ENCODE measurements around the gene UCHL1.
"Not testable (repeated sequence)": the region's sequence is repeated elsewhere in the genome, so short reads cannot be mapped to it uniquely, and the experiment has no call there.

UCHL1 gene

GRCh38 chr4:41290479-41290878, 33.8 kb downstream of the UCHL1 start:
- no peak for DNase-seq (ENCODE audit: low read depth)

- no peak for DNase-seq (ENCODE audit: low read depth)
These were observed 37.8 kb downstream of the UCHL1 start for GRCh38 chr4:41294445-41295062.

DNA sequence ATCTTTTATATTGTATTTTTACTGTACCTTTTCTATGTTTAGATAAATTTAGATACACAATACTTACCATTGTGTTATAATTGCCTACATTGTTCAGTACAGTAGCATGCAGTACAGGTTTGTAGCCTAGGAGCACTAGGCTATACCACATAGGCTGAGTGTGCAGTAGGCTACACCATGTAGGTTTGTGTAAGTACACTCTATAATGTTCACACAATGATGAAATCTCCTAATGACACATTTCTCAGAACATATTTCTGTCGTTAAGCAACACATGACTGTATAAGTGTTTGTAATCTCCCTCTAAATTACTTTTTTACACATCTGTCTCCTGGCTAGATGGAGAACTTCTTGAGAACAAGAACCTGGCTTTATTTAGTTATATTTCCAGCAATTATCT, 40.3 kb downstream of the UCHL1 start:
- no peak for DNase-seq (ENCODE audit: low read depth)

- DNase-seq (ENCODE audit: low read depth) = no peak
These were observed 41.1 kb downstream of the UCHL1 start for GRCh38 chr4:41297832-41298231.

GRCh38 chr4:41299486-41299885, 42.8 kb downstream of the UCHL1 start:
- no peak for DNase-seq (ENCODE audit: low read depth)

- DNase-seq (ENCODE audit: low read depth) = no peak
These were observed 44.4 kb downstream of the UCHL1 start for GRCh38 chr4:41301137-41301536.

DNA sequence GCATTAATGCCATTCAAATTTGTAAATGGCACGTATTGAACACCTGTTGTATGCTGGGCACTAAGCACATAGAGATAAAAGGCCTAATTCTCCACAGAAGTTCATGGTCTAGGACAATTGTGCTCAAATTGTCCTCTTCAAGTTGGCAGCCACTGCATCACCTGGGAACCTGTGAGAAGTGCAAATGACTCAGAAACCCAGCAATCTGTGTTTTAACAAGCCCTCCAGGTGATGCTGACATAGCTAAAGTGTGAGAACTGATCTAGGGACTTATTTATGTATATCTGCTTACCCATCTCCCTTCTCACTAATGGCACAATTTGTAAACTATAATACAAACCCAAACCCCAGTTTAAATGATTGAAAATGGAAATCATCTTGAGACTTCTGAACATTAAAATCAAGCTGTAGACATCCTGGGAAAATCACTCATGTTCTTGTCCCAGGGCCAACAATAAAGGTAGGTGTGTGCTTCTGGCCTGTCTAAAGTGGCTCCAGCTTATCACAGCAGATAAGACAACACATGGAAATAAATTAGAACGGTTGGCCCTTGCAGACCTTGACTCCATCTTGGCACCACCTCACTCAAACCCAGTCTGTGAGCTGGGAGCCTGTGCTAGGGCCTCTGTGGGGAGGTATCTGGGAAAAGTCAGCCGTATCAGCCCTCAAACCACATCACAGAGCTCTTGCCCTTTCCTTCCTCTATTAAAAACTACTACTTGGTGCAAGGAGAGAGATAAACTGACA, 46.8 kb downstream of the UCHL1 start:
- DNase-seq (ENCODE audit: low read depth) = no peak

- no peak for DNase-seq (ENCODE audit: low read depth)
These were observed 47.5 kb downstream of the UCHL1 start for GRCh38 chr4:41304221-41304620.

GRCh38 chr4:41305476-41305875, 48.7 kb downstream of the UCHL1 start:
- DNase-seq (ENCODE audit: low read depth) = no peak

- no peak for DNase-seq (ENCODE audit: low read depth)
These were observed 50.9 kb downstream of the UCHL1 start for GRCh38 chr4:41307638-41308037.

DNA sequence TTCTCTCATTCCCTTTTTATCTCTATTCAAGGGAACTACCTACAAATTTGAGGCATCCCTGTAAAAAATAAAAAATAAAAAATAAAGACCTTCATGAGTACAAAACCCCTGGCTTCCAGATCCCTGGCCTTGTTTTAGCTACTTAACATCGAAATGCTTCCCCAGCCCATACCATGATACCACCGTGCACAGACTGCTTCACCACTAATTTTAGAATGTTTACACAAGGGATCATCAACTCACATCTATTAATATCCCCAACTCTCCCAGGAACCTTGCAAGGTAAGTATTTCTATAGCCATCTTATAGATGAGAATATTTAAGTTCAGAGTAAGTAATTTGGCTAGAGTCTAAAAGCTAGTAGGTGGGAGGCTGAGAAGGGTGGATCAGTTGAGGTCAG, 51.7 kb downstream of the UCHL1 start:
- DNase-seq (ENCODE audit: low read depth) = no peak

GRCh38 chr4:41315426-41315825, 58.7 kb downstream of the UCHL1 start:
- DNase-seq (ENCODE audit: low read depth) = not testable (repeated sequence)

DNA sequence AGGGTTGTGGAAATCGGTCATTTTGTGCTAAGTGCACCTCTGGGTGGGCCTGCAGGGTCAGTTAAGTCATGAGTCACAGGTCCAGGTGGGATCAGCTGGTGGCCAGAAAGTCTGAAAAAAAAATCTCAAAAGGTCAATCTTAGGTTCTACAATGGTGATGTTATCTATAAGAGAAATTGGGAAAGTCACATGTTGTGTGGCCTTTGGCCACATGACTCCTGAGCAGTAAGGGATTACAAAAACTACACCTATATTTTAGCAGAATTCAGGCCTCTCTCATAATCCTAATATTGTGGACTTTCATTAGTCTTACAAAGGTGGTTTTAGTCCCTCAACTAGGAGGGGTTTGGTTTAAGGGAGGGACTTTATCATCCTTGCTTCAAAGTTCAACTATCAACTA, 59.1 kb downstream of the UCHL1 start:
- DNase-seq (ENCODE audit: low read depth) = no peak
